LNCaP clone FGC (cell line): ENCODE data around the gene DHDDS.

ENCODE experiments used
- DNase-seq: peaks from one replicate; pipeline ENCODE4 v3.0.0-alpha.2; 2011; ENCODE audit warnings: low read depth
- H3K4me3 ChIP-seq: 2 replicates; pipeline ENCODE4 v1.5.1; 2011; ENCODE audit warnings: mild to moderate bottlenecking, low read depth, low read length, control low read depth
- TF ChIP-seq, protein P1 (sequence below): IDR thresholded peaks from 2 replicates; pipeline ENCODE4 v1.5.1; 2012; ENCODE audit warnings: mild to moderate bottlenecking; ENCODE audit not compliant: control insufficient read depth, insufficient read depth; ENCODE audit errors: extremely low read depth

The DHDDS gene

GRCh38 chr1:26517766-26518049 lies 85.6 kb downstream of the DHDDS start:
- TF ChIP-seq, protein P1, sequence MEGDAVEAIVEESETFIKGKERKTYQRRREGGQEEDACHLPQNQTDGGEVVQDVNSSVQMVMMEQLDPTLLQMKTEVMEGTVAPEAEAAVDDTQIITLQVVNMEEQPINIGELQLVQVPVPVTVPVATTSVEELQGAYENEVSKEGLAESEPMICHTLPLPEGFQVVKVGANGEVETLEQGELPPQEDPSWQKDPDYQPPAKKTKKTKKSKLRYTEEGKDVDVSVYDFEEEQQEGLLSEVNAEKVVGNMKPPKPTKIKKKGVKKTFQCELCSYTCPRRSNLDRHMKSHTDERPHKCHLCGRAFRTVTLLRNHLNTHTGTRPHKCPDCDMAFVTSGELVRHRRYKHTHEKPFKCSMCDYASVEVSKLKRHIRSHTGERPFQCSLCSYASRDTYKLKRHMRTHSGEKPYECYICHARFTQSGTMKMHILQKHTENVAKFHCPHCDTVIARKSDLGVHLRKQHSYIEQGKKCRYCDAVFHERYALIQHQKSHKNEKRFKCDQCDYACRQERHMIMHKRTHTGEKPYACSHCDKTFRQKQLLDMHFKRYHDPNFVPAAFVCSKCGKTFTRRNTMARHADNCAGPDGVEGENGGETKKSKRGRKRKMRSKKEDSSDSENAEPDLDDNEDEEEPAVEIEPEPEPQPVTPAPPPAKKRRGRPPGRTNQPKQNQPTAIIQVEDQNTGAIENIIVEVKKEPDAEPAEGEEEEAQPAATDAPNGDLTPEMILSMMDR: no peak

GRCh38 chr1:26518355-26518754 lies 86.2 kb downstream of the DHDDS start:
- TF ChIP-seq, protein P1: no peak
- H3K4me3 ChIP-seq: no peak overlapping the region
- DNase-seq: no peak

More at GRCh38 chr1:26517766-26518049, 85.6 kb downstream of the DHDDS start:
- H3K4me3 ChIP-seq: no peak overlapping the region
- no peak for DNase-seq

- TF ChIP-seq, protein P1: no peak
- H3K4me3 ChIP-seq: no peak overlapping the region
- DNase-seq: no peak
These were observed 88.2 kb downstream of the DHDDS start for GRCh38 chr1:26520339-26520738.
